GM21423 (cell line): ENCODE measurements around the gene FGFRL1.
"Not testable (repeated sequence)": the region's sequence is repeated elsewhere in the genome, so short reads cannot be mapped to it uniquely, and the experiment has no call there.

Experiments used
- ATAC-seq: cut with Tn5 transposase; IDR thresholded peaks from one replicate; pipeline ENCODE4 v1.9.1; 2021; ENCODE audit warnings: mild to moderate bottlenecking, moderate library complexity; ENCODE audit not compliant: unreplicated experiment

Gene FGFRL1

GRCh38 chr4:973431-974397 lies 37.7 kb upstream of the FGFRL1 start, which contains the start of gene DGKQ:
Gene DGKQ, minus strand, starts transcription at chr4:973569. Its CDS starts 87 bp downstream, at chr4:973482.
- ATAC-seq = peak; percentile 64

- no peak for ATAC-seq
These were observed 36.8 kb upstream of the FGFRL1 start for GRCh38 chr4:974668-975067.

- not testable (repeated sequence) for ATAC-seq
These were observed 35.4 kb upstream of the FGFRL1 start for GRCh38 chr4:976016-976415.

- no peak for ATAC-seq
These were observed 32.3 kb upstream of the FGFRL1 start for GRCh38 chr4:978957-979701.

- ATAC-seq = no peak
These were observed 29.1 kb upstream of the FGFRL1 start for GRCh38 chr4:982291-982690.

- no peak for ATAC-seq
These were observed 28.6 kb upstream of the FGFRL1 start for GRCh38 chr4:982814-983213.

GRCh38 chr4:984336-985054 lies 26.9 kb upstream of the FGFRL1 start:
- ATAC-seq = no peak

GRCh38 chr4:985123-985830 lies 26.1 kb upstream of the FGFRL1 start:
- no peak for ATAC-seq

GRCh38 chr4:986428-986878 lies 25.0 kb upstream of the FGFRL1 start:
- no peak for ATAC-seq

- peak; percentile 68 for ATAC-seq
These were observed 24.4 kb upstream of the FGFRL1 start, which contains the start of gene IDUA for GRCh38 chr4:986879-987623. Gene IDUA, plus strand, starts transcription at chr4:987044. Its CDS starts 41 bp downstream, at chr4:987085.

GRCh38 chr4:987624-988513 lies 23.6 kb upstream of the FGFRL1 start:
- ATAC-seq = no peak

- no peak for ATAC-seq
These were observed 22.4 kb upstream of the FGFRL1 start for GRCh38 chr4:988726-989721.

GRCh38 chr4:989722-990471 lies 21.5 kb upstream of the FGFRL1 start:
- no peak for ATAC-seq

- no peak for ATAC-seq
These were observed 20.6 kb upstream of the FGFRL1 start for GRCh38 chr4:990746-991367.

- ATAC-seq = no peak
These were observed 19.8 kb upstream of the FGFRL1 start for GRCh38 chr4:991451-992296.
